Liver (tissue), 3 donors: Measurements from ENCODE around the gene SPDEF.

Experiments
- EGR1 ChIP-seq, 2 donors: IDR thresholded peaks; 2 replicates each; pipeline ENCODE4 v1.6.1; 2016 to 2018; ENCODE audit warnings: antibody characterized with exemption in 2 of 2, low read depth in 2 of 2
- FOXA1 ChIP-seq: IDR thresholded peaks from 2 replicates; pipeline ENCODE4 v1.6.1; 2016; ENCODE audit warnings: antibody characterized with exemption
- GABPA ChIP-seq, 2 donors: IDR thresholded peaks in 1 of 2; conservative IDR thresholded peaks in 1 of 2; 2 replicates each; pipeline ENCODE4 v1.6.1; 2016; ENCODE audit warnings: antibody characterized with exemption in 2 of 2, mild to moderate bottlenecking in 1 of 2, moderate library complexity in 1 of 2
- RAD21 ChIP-seq, 2 donors: IDR thresholded peaks; 2 replicates each; pipeline ENCODE4 v1.6.1; 2016; ENCODE audit warnings: antibody characterized with exemption in 2 of 2, mild to moderate bottlenecking in 2 of 2
- SP1 ChIP-seq: IDR thresholded peaks from 2 replicates; pipeline ENCODE4 v1.6.1; 2018; ENCODE audit warnings: antibody characterized with exemption, mild to moderate bottlenecking
- TAF1 ChIP-seq: conservative IDR thresholded peaks from 2 replicates; pipeline ENCODE4 v1.6.1; 2016; ENCODE audit warnings: antibody characterized with exemption, mild to moderate bottlenecking
- TF ChIP-seq, protein P1 (sequence below): fragments of 150-350 bp; IDR thresholded peaks from 2 replicates; pipeline ENCODE4 v1.5.1; 2017; ENCODE audit warnings: improper control_type of control experiment, low read depth, low read length; ENCODE audit not compliant: missing input control
- TF ChIP-seq, protein P2 (sequence below): IDR thresholded peaks from 2 replicates; pipeline ENCODE4 v1.6.1; 2016; ENCODE audit warnings: antibody characterized with exemption
- TF ChIP-seq, protein P3 (sequence below): IDR thresholded peaks from 2 replicates; pipeline ENCODE4 v1.6.1; 2016; ENCODE audit warnings: antibody characterized with exemption
- donor health status: healthy.
- donor health status: healthy.

DNA sequence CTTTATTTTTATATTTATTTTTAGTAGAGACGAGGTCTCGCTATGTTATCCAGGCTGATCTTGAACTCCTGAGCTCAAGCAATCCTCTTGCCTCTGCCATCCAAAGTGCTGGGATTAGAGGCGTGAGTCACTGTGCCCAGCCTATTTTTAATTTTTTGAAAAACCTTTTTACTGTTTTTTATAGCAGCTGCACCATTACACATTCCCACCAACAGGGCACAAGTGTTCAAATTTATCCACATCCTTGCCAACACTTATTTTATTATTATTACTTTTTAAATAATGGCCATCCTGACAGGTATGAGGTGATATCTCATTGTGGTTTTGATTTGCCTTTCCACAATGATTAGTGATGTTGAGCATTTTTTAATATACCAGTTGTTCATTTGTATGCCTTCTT is 47.7 kb downstream of the SPDEF start:
- TF ChIP-seq, protein P1, sequence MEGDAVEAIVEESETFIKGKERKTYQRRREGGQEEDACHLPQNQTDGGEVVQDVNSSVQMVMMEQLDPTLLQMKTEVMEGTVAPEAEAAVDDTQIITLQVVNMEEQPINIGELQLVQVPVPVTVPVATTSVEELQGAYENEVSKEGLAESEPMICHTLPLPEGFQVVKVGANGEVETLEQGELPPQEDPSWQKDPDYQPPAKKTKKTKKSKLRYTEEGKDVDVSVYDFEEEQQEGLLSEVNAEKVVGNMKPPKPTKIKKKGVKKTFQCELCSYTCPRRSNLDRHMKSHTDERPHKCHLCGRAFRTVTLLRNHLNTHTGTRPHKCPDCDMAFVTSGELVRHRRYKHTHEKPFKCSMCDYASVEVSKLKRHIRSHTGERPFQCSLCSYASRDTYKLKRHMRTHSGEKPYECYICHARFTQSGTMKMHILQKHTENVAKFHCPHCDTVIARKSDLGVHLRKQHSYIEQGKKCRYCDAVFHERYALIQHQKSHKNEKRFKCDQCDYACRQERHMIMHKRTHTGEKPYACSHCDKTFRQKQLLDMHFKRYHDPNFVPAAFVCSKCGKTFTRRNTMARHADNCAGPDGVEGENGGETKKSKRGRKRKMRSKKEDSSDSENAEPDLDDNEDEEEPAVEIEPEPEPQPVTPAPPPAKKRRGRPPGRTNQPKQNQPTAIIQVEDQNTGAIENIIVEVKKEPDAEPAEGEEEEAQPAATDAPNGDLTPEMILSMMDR = no peak
- no peak for TF ChIP-seq TAF1
- TF ChIP-seq, protein P2, sequence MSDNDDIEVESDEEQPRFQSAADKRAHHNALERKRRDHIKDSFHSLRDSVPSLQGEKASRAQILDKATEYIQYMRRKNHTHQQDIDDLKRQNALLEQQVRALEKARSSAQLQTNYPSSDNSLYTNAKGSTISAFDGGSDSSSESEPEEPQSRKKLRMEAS = no peak
- TF ChIP-seq, protein P3, sequence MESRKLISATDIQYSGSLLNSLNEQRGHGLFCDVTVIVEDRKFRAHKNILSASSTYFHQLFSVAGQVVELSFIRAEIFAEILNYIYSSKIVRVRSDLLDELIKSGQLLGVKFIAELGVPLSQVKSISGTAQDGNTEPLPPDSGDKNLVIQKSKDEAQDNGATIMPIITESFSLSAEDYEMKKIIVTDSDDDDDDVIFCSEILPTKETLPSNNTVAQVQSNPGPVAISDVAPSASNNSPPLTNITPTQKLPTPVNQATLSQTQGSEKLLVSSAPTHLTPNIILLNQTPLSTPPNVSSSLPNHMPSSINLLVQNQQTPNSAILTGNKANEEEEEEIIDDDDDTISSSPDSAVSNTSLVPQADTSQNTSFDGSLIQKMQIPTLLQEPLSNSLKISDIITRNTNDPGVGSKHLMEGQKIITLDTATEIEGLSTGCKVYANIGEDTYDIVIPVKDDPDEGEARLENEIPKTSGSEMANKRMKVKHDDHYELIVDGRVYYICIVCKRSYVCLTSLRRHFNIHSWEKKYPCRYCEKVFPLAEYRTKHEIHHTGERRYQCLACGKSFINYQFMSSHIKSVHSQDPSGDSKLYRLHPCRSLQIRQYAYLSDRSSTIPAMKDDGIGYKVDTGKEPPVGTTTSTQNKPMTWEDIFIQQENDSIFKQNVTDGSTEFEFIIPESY = no peak
- TF ChIP-seq FOXA1 = no peak
- TF ChIP-seq SP1 = no peak
- no peak for TF ChIP-seq EGR1 (IDR thresholded peaks at IDR 0.05; ENCODE audit: low read depth in 2 of 2)
- TF ChIP-seq RAD21 (IDR thresholded peaks at IDR 0.05) = no peak
- no peak for TF ChIP-seq GABPA (IDR thresholded peaks at IDR 0.05 in 1 of 2, conservative IDR thresholded peaks at IDR 0.05 in 1 of 2)
